ENCODE data around the gene ECEL1.
"Not testable (repeated sequence)": the region's sequence is repeated elsewhere in the genome, so short reads cannot be mapped to it uniquely, and the experiment has no call there.

ECEL1 gene

DNA sequence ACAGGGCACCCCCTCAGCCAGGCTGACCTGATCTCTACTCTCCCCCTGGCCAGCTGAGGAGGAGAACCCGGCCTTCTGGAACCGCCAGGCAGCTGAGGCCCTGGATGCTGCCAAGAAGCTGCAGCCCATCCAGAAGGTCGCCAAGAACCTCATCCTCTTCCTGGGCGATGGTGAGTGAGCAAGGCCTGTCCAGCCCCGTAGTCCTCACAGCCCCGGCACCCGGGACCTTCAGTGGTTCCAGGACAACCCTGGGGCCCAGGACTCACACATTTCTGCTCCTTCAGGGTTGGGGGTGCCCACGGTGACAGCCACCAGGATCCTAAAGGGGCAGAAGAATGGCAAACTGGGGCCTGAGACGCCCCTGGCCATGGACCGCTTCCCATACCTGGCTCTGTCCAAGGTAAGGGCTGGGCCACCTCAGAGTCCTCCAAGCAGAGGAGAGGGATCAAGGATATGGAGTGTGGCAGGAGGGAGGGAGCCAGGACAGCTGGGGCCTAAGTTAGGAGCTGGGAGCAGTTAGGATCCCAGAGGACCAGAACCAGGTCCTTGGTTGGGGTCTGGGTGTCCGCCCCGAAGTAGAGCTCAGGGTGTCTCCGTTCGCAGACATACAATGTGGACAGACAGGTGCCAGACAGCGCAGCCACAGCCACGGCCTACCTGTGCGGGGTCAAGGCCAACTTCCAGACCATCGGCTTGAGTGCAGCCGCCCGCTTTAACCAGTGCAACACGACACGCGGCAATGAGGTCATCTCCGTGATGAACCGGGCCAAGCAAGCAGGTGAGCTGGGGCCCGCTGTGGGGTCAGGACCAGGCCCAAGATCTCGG is 31.1 kb downstream of the ECEL1 start:
- H3K9ac ChIP-seq (ENCODE audit: low read length), result no peak overlapping the region
- TF ChIP-seq, protein P1, sequence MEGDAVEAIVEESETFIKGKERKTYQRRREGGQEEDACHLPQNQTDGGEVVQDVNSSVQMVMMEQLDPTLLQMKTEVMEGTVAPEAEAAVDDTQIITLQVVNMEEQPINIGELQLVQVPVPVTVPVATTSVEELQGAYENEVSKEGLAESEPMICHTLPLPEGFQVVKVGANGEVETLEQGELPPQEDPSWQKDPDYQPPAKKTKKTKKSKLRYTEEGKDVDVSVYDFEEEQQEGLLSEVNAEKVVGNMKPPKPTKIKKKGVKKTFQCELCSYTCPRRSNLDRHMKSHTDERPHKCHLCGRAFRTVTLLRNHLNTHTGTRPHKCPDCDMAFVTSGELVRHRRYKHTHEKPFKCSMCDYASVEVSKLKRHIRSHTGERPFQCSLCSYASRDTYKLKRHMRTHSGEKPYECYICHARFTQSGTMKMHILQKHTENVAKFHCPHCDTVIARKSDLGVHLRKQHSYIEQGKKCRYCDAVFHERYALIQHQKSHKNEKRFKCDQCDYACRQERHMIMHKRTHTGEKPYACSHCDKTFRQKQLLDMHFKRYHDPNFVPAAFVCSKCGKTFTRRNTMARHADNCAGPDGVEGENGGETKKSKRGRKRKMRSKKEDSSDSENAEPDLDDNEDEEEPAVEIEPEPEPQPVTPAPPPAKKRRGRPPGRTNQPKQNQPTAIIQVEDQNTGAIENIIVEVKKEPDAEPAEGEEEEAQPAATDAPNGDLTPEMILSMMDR (IDR thresholded peaks at IDR 0.05; ENCODE audit: low read depth, low read length), result no peak
- no peak for TF ChIP-seq EZH2phosphoT487 (IDR thresholded peaks at IDR 0.05; ENCODE audit: low read depth)
- no peaks in the 10 kb centered on the region for H4K20me1 ChIP-seq (ENCODE audit: insufficient read depth, low read length)
- no peaks in the 10 kb centered on the region for H3K9me3 ChIP-seq (ENCODE audit: insufficient read depth, low read length)
- no peaks in the 10 kb centered on the region for H3K4me1 ChIP-seq (ENCODE audit: low read length)
- no peaks in the 10 kb centered on the region for H3K36me3 ChIP-seq (replicated peaks; ENCODE audit: low read depth, low read length)
- H3K79me2 ChIP-seq (ENCODE audit: low read length), result no peaks in the 10 kb centered on the region
- no peak overlapping the region for H3K4me3 ChIP-seq (ENCODE audit: low read length)
- H3K27me3 ChIP-seq (ENCODE audit: low read depth, low read length), result no peaks in the 10 kb centered on the region
- no peak overlapping the region for H2AFZ ChIP-seq (ENCODE audit: low read depth, low read length)
- no peak overlapping the region for H3K27ac ChIP-seq (ENCODE audit: low read length)
- H3K4me2 ChIP-seq (ENCODE audit: low read length), result no peak overlapping the region

DNA sequence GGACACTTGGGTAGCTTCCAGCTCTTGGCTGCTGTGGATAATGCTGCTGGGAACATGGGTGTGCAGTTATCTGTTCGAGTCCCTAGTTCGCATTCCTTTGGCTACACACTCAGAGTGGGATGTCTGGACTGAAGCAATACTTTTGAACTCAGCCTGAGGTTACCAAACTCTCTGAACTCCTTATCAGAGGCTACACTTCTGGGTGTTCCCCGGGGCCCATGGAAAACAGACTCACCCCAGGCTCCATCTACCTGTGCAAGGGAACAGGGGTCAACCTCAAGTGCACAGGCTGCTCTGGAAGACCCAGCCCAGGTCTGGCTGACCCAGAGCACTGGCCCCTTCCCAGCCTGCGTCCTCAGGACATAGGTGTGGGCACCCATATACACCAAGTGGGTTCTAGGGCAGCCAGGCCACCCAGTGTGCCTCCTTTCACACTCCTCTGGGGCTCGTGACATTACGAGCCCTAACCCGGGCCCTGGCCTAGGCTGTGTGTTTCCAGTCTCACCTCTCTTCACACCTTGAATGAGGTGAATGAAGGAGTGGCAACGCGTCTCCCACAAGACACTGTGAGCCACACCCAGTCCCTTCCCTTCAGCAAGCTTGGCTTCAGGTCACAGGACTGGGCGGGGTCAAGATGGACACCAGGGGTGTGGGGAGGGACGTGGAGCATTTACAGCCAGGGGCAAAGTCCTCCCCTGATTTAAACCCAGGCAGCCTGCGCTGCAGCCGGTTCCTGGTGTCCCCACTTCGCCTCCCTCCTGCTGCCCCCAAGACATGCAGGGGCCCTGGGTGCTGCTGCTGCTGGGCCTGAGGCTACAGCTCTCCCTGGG is 32.0 kb downstream of the ECEL1 start, which contains the start of gene ALPI:
TSS of gene ALPI (plus strand) at position 728 of the 830 bp plus-strand sequence. CDS start at position 775, 47 bp downstream.
- TF ChIP-seq, protein P1 (IDR thresholded peaks at IDR 0.05; ENCODE audit: low read depth, low read length), result no peak
- TF ChIP-seq EZH2phosphoT487 (IDR thresholded peaks at IDR 0.05; ENCODE audit: low read depth), result no peak
- no peaks in the 10 kb centered on the region for H3K9me3 ChIP-seq (ENCODE audit: insufficient read depth, low read length)
- H3K36me3 ChIP-seq (replicated peaks; ENCODE audit: low read depth, low read length), result no peaks in the 10 kb centered on the region
- H3K4me3 ChIP-seq (ENCODE audit: low read length), result no peak within 1 kb of the TSS
- no peaks in the 10 kb centered on the region for H3K27me3 ChIP-seq (ENCODE audit: low read depth, low read length)
- no peaks in the 10 kb centered on the region for H4K20me1 ChIP-seq (ENCODE audit: insufficient read depth, low read length)
- H3K27ac ChIP-seq (ENCODE audit: low read length), result no peak within 1 kb of the TSS
- H3K79me2 ChIP-seq (ENCODE audit: low read length), result no peaks in the 10 kb centered on the region
- no peak within 1 kb of the TSS for H3K9ac ChIP-seq (ENCODE audit: low read length)
- no peak within 1 kb of the TSS for H2AFZ ChIP-seq (ENCODE audit: low read depth, low read length)
- no peak within 1 kb of the TSS for H3K4me2 ChIP-seq (ENCODE audit: low read length)
- H3K4me1 ChIP-seq (ENCODE audit: low read length), result no peaks in the 10 kb centered on the region

DNA sequence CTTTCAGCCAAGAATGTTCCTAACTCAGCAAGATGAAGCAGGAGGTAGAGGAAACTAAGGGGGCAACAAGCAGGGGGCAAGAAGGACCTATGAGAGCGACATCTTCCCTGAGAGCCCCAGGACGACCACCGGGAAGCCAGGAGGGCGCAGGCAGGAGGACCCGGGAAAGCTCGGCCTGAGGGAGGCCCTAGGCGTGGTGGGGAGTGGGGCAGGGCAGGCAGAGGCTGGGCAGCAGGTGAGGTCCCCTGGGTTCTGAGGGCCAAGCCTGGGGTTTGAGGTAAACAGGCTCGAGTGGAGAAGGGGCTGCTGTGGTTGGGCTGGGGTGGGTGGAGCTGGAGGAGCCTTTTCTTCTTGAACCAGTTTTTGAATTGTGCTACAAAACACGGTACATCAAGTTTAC is 33.0 kb downstream of the ECEL1 start:
- Histone ChIP-seq H4K20me1 (ENCODE audit: insufficient read depth, low read length) (no peaks in the 10 kb centered on the region), H3K36me3 (replicated peaks; ENCODE audit: low read depth, low read length) (no peaks in the 10 kb centered on the region)

DNA sequence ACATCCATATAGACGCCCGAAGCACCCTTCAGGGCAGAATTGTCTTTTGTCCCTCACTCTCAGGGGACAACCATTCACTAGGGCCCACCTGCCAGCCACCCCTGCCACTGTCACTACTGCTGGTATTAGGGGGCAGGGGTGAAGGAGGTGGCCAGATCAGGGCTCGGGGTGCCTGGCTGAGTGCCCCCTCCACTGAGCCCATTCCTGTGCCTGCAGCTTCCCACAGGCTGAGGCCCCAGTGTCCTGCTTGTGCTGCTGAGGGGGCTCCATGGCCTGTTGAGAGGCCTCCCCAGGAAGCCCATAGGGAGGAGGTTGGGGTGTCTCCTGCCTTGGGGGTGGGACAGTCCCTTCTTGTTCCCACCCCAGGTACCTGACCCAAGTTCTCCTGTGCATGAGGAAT is 36.0 kb downstream of the ECEL1 start:
- not testable (repeated sequence) for H4K20me1 ChIP-seq (ENCODE audit: insufficient read depth, low read length); H3K4me1 ChIP-seq (ENCODE audit: low read length); H3K4me2 ChIP-seq (ENCODE audit: low read length); H3K9me3 ChIP-seq (ENCODE audit: insufficient read depth, low read length); H3K4me3 ChIP-seq (ENCODE audit: low read length); H3K79me2 ChIP-seq (ENCODE audit: low read length); H2AFZ ChIP-seq (ENCODE audit: low read depth, low read length); H3K27ac ChIP-seq (ENCODE audit: low read length); H3K36me3 ChIP-seq (replicated peaks; ENCODE audit: low read depth, low read length); H3K9ac ChIP-seq (ENCODE audit: low read length); H3K27me3 ChIP-seq (ENCODE audit: low read depth, low read length)

More for the DNA sequence above, 33.0 kb downstream of the ECEL1 start:
- Histone ChIP-seq H3K79me2 (ENCODE audit: low read length) (no peaks in the 10 kb centered on the region), H3K4me3 (ENCODE audit: low read length) (no peak overlapping the region), H3K9ac (ENCODE audit: low read length) (no peak overlapping the region), H2AFZ (ENCODE audit: low read depth, low read length) (no peak overlapping the region), H3K4me2 (ENCODE audit: low read length) (no peak overlapping the region), H3K4me1 (ENCODE audit: low read length) (no peaks in the 10 kb centered on the region), H3K9me3 (ENCODE audit: insufficient read depth, low read length) (no peaks in the 10 kb centered on the region), H3K27me3 (ENCODE audit: low read depth, low read length) (no peaks in the 10 kb centered on the region), H3K27ac (ENCODE audit: low read length) (no peak overlapping the region)
- no peak for TF ChIP-seq EZH2phosphoT487 (IDR thresholded peaks at IDR 0.05; ENCODE audit: low read depth)
- TF ChIP-seq, protein P1 (IDR thresholded peaks at IDR 0.05; ENCODE audit: low read depth, low read length), result no peak
